ENCODE measurements around the gene HOXD10.

DNA sequence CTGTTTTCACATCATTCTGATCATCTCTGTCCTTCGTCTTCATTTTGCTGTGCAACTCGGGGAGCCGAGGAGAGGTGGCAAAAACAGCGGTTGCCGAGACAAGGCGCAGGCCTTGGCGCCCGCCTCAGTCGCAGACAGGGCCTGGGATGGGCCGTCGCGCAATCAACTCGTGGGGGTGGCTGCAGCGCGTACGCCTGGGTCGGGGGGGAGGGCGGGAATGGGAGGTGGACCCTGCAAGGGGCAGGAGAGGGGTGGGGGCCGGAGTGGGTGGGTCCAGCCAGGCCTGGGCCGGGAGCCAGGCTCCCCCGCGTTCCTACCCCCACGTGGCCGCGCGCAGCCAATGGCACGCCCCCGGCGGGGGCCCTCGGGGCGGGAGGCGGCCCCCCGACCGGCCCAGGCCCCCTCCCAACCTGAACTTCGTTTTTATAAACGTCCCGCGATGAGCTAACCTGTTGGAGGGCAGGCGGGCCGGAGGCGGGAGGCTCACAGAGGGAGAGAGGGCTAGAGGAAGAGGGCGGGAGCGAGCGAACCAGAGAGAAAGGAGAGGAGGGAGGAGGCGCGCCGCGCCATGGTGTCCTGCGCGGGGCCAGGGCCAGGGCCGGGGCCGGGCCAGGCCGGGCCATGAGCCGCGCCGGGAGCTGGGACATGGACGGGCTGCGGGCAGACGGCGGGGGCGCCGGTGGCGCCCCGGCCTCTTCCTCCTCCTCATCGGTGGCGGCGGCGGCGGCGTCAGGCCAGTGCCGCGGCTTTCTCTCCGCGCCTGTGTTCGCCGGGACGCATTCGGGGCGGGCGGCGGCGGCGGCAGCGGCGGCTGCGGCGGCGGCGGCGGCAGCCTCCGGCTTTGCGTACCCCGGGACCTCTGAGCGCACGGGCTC lies 24.1 kb upstream of the HOXD10 start, which contains the start of gene HOXD13:
- TF ChIP-seq, protein P1, sequence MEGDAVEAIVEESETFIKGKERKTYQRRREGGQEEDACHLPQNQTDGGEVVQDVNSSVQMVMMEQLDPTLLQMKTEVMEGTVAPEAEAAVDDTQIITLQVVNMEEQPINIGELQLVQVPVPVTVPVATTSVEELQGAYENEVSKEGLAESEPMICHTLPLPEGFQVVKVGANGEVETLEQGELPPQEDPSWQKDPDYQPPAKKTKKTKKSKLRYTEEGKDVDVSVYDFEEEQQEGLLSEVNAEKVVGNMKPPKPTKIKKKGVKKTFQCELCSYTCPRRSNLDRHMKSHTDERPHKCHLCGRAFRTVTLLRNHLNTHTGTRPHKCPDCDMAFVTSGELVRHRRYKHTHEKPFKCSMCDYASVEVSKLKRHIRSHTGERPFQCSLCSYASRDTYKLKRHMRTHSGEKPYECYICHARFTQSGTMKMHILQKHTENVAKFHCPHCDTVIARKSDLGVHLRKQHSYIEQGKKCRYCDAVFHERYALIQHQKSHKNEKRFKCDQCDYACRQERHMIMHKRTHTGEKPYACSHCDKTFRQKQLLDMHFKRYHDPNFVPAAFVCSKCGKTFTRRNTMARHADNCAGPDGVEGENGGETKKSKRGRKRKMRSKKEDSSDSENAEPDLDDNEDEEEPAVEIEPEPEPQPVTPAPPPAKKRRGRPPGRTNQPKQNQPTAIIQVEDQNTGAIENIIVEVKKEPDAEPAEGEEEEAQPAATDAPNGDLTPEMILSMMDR (conservative IDR thresholded peaks at IDR 0.05; ENCODE audit: low read depth in 2 of 2), result no peak
- TF ChIP-seq POLR2AphosphoS5 (IDR thresholded peaks at IDR 0.05; ENCODE audit: low read depth), result no peak
- peak; percentile 85 for TF ChIP-seq EZH2 (IDR thresholded peaks at IDR 0.05; ENCODE audit: low read depth, unreplicated experiment)

Data from GM23338 (cell line).